Vagina (tissue), 2 donors: ENCODE measurements around the gene STK17B. TPM values are rescaled to one million over a fixed set of nuclear protein-coding genes. Genes with fewer than 3 reads are reported as not detected.

ENCODE experiments used
- DNase-seq, 2 donors: peaks; one replicate each; pipeline ENCODE4 v3.0.0-alpha.2; 2017; ENCODE audit errors: extremely low spot score in 2 of 2
- H3K27ac ChIP-seq: fragments of 200-600 bp; sonication (generic); one replicate; pipeline ENCODE4 v1.5.1; 2019
- H3K27me3 ChIP-seq: fragments of 200-600 bp; sonication (generic); one replicate; pipeline ENCODE4 v1.5.1; 2019
- H3K36me3 ChIP-seq, 2 donors: fragments of 200-600 bp; sonication (generic); one replicate each; pipeline ENCODE4 v1.5.1; 2017 to 2019
- H3K4me1 ChIP-seq: fragments of 200-600 bp; sonication (generic); one replicate; pipeline ENCODE4 v1.5.1; 2019
- H3K4me3 ChIP-seq, 2 donors: fragments of 200-600 bp; sonication (generic); 1 replicate in 1 of 2; 2 replicates in 1 of 2; pipeline ENCODE4 v1.5.1; 2016 to 2019
- H3K9me3 ChIP-seq: fragments of 200-600 bp; sonication (generic); one replicate; pipeline ENCODE4 v1.5.1; 2019
- CTCF ChIP-seq, 3 experiments: fragments of 450-650 bp in 2 of 3; fragments of 200-600 bp in 1 of 3; sonication (generic) in 1 of 3; IDR thresholded peaks; one replicate each; pipeline ENCODE4 v1.5.1; 2017 to 2019; ENCODE audit warnings: antibody characterized with exemption in 3 of 3, mild to moderate bottlenecking in 2 of 3, moderate library complexity in 2 of 3
- POLR2A ChIP-seq, 2 donors: fragments of 450-650 bp; IDR thresholded peaks; one replicate each; pipeline ENCODE4 v1.6.1; 2017; ENCODE audit warnings: antibody characterized with exemption in 2 of 2, mild to moderate bottlenecking in 2 of 2, moderate library complexity in 2 of 2
- POLR2AphosphoS5 ChIP-seq, 2 donors: sonication (generic); formaldehyde crosslinking; IDR thresholded peaks; one replicate each; pipeline ENCODE4 v1.9.0; 2017; ENCODE audit warnings: antibody characterized with exemption in 2 of 2, mild to moderate bottlenecking in 2 of 2, low read depth in 1 of 2; ENCODE audit not compliant: insufficient read depth in 1 of 2
- intact Hi-C: fragments of 100-400 bp; cut with DNase I; formaldehyde crosslinking; loops from one replicate; pipeline ENCODE4 v1.15.1; 2023
- total RNA-seq: library from RNA; depleted of rRNA; stranded (reverse); fragments of >200 nt; gene quantifications from one replicate; pipeline ENCODE4 v1.2.3, GENCODE V29; 2016

The STK17B gene
- total RNA-seq, 1 donor from 2014 or later = 24.3 TPM

- intact Hi-C loops = no loop called here
- Histone ChIP-seq H3K27ac (no peak overlapping the region), H3K4me1 (no peaks in the 10 kb centered on the region), H3K4me3 (no peak overlapping the region), H3K36me3 (no peaks in the 10 kb centered on the region), H3K27me3 (no peaks in the 10 kb centered on the region), H3K9me3 (no peaks in the 10 kb centered on the region)
- TF ChIP-seq POLR2A (IDR thresholded peaks at IDR 0.05) (no peak), POLR2AphosphoS5 (IDR thresholded peaks at IDR 0.05; ENCODE audit: insufficient read depth in 1 of 2, low read depth in 1 of 2) (no peak), CTCF (IDR thresholded peaks at IDR 0.05) (no peak)
- no peak for DNase-seq
These were observed 67.8 kb downstream of the STK17B start for GRCh38 chr2:196103626-196104025.

GRCh38 chr2:196101325-196101991 lies 69.9 kb downstream of the STK17B start:
- H3K9me3 ChIP-seq = no peaks in the 10 kb centered on the region
- no peak overlapping the region for H3K27ac ChIP-seq
- intact Hi-C loops = no loop called here
- H3K4me3 ChIP-seq = no peak overlapping the region
- no peak for DNase-seq
- H3K4me1 ChIP-seq = no peaks in the 10 kb centered on the region
- H3K27me3 ChIP-seq = no peaks in the 10 kb centered on the region
- TF ChIP-seq POLR2AphosphoS5 (IDR thresholded peaks at IDR 0.05; ENCODE audit: insufficient read depth in 1 of 2, low read depth in 1 of 2) (no peak), CTCF (IDR thresholded peaks at IDR 0.05) (no peak), POLR2A (IDR thresholded peaks at IDR 0.05) (no peak)
- H3K36me3 ChIP-seq = no peaks in the 10 kb centered on the region

GRCh38 chr2:196099916-196100315 lies 71.5 kb downstream of the STK17B start:
- H3K27ac ChIP-seq = no peak overlapping the region
- intact Hi-C loops = no loop called here
- DNase-seq = no peak
- no peaks in the 10 kb centered on the region for H3K36me3 ChIP-seq
- H3K4me1 ChIP-seq = no peaks in the 10 kb centered on the region
- TF ChIP-seq CTCF (IDR thresholded peaks at IDR 0.05) (no peak), POLR2AphosphoS5 (IDR thresholded peaks at IDR 0.05; ENCODE audit: insufficient read depth in 1 of 2, low read depth in 1 of 2) (no peak), POLR2A (IDR thresholded peaks at IDR 0.05) (no peak)
- no peaks in the 10 kb centered on the region for H3K27me3 ChIP-seq
- H3K9me3 ChIP-seq = no peaks in the 10 kb centered on the region
- no peak overlapping the region for H3K4me3 ChIP-seq

GRCh38 chr2:196097864-196098660 lies 73.3 kb downstream of the STK17B start:
- intact Hi-C loops = no loop called here
- no peak overlapping the region for H3K4me3 ChIP-seq
- no peak overlapping the region for H3K27ac ChIP-seq
- no peaks in the 10 kb centered on the region for H3K9me3 ChIP-seq
- H3K36me3 ChIP-seq = no peaks in the 10 kb centered on the region
- DNase-seq = no peak
- TF ChIP-seq CTCF (IDR thresholded peaks at IDR 0.05) (no peak), POLR2A (IDR thresholded peaks at IDR 0.05) (no peak), POLR2AphosphoS5 (IDR thresholded peaks at IDR 0.05; ENCODE audit: insufficient read depth in 1 of 2, low read depth in 1 of 2) (no peak)
- H3K27me3 ChIP-seq = no peaks in the 10 kb centered on the region
- H3K4me1 ChIP-seq = no peaks in the 10 kb centered on the region
